HEK293 (cell line): ENCODE data around the gene CABS1.

Source experiments
- CTCF ChIP-seq: fragments of 450-650 bp; formaldehyde crosslinking; IDR thresholded peaks from 2 replicates; pipeline ENCODE4 v1.5.1; 2016; ENCODE audit warnings: missing biosample characterization, missing genetic modification characterization
- RBAK ChIP-seq: fragments of 450-650 bp; formaldehyde crosslinking; IDR thresholded peaks from 2 replicates; pipeline ENCODE4 v1.5.1; 2016; ENCODE audit warnings: missing biosample characterization, missing genetic modification characterization
- YY1 ChIP-seq: fragments of 450-650 bp; formaldehyde crosslinking; IDR thresholded peaks from 2 replicates; pipeline ENCODE4 v1.5.1; 2018; ENCODE audit warnings: missing biosample characterization, missing genetic modification characterization
- ZNF18 ChIP-seq: fragments of 450-650 bp; formaldehyde crosslinking; IDR thresholded peaks from 2 replicates; pipeline ENCODE4 v1.5.1; 2016; ENCODE audit warnings: missing biosample characterization, missing genetic modification characterization
- ZNF670 ChIP-seq: fragments of 450-650 bp; formaldehyde crosslinking; IDR thresholded peaks from 2 replicates; pipeline ENCODE4 v1.5.1; 2016; ENCODE audit warnings: missing biosample characterization, missing genetic modification characterization, low read depth

- no peak for TF ChIP-seq ZNF670 (tag by site-specific recombination)
- TF ChIP-seq YY1 = no peak
- TF ChIP-seq CTCF (tag by site-specific recombination) = no peak
- TF ChIP-seq RBAK (tag by site-specific recombination) = no peak
- TF ChIP-seq ZNF18 = no peak
These were observed 38.0 kb downstream of the CABS1 start for GRCh38 chr4:70372760-70373159.
